GM21447 (cell line): ENCODE results near the gene BPIFB4.
"Not testable (repeated sequence)": the region's sequence is repeated elsewhere in the genome, so short reads cannot be mapped to it uniquely, and the experiment has no call there.

Source experiments
- ATAC-seq: cut with Tn5 transposase; IDR thresholded peaks from one replicate; pipeline ENCODE4 v1.9.1; 2021; ENCODE audit not compliant: unreplicated experiment

Gene BPIFB4

GRCh38 chr20:33115501-33115900 is 36.1 kb downstream of the BPIFB4 start:
- not testable (repeated sequence) for ATAC-seq

- ATAC-seq = no peak
Observed at GRCh38 chr20:33119725-33120720, 40.6 kb downstream of the BPIFB4 start.

- no peak for ATAC-seq
Observed at GRCh38 chr20:33120934-33121333, 41.5 kb downstream of the BPIFB4 start.

- not testable (repeated sequence) for ATAC-seq
Observed at GRCh38 chr20:33122297-33122696, 42.9 kb downstream of the BPIFB4 start.

- no peak for ATAC-seq
Observed at GRCh38 chr20:33124261-33124660, 44.8 kb downstream of the BPIFB4 start.

GRCh38 chr20:33124994-33125393 is 45.6 kb downstream of the BPIFB4 start:
- no peak for ATAC-seq

GRCh38 chr20:33125983-33126382 is 46.5 kb downstream of the BPIFB4 start:
- no peak for ATAC-seq

- ATAC-seq = no peak
Observed at GRCh38 chr20:33127422-33128097, 48.1 kb downstream of the BPIFB4 start.

- ATAC-seq = no peak
Observed at GRCh38 chr20:33130568-33131061, 51.2 kb downstream of the BPIFB4 start.

GRCh38 chr20:33131949-33132473 is 52.6 kb downstream of the BPIFB4 start:
- no peak for ATAC-seq

GRCh38 chr20:33132513-33133372 is 53.3 kb downstream of the BPIFB4 start:
- ATAC-seq = no peak

GRCh38 chr20:33133373-33133941 is 54.0 kb downstream of the BPIFB4 start:
- ATAC-seq = no peak

- ATAC-seq = no peak
Observed at GRCh38 chr20:33137195-33137594, 57.8 kb downstream of the BPIFB4 start.

- ATAC-seq = no peak
Observed at GRCh38 chr20:33139467-33139866, 60.0 kb downstream of the BPIFB4 start.

- no peak for ATAC-seq
Observed at GRCh38 chr20:33145521-33145920, 66.1 kb downstream of the BPIFB4 start.

- ATAC-seq = no peak
Observed at GRCh38 chr20:33147299-33147698, 67.9 kb downstream of the BPIFB4 start.

- ATAC-seq = no peak
Observed at GRCh38 chr20:33148040-33148439, 68.6 kb downstream of the BPIFB4 start.

GRCh38 chr20:33154252-33154651 is 74.8 kb downstream of the BPIFB4 start:
- no peak for ATAC-seq

- no peak for ATAC-seq
Observed at GRCh38 chr20:33158637-33159385, 79.4 kb downstream of the BPIFB4 start.

GRCh38 chr20:33159713-33160112 is 80.3 kb downstream of the BPIFB4 start:
- no peak for ATAC-seq
